NB4 (cell line): ENCODE measurements around the gene THEMIS.

Experiments
- CTCF ChIP-seq: IDR thresholded peaks from one replicate; pipeline ENCODE4 v1.5.1; 2012; ENCODE audit warnings: low read depth, low read length
- MAX ChIP-seq: IDR thresholded peaks from 2 replicates; pipeline ENCODE4 v1.6.1; 2011; ENCODE audit warnings: low read depth, low read length
- MYC ChIP-seq: IDR thresholded peaks from 2 replicates; pipeline ENCODE4 v1.6.1; 2011; ENCODE audit warnings: low read depth, low read length
- POLR2A ChIP-seq: IDR thresholded peaks from 2 replicates; pipeline ENCODE4 v1.6.1; 2011; ENCODE audit warnings: mild to moderate bottlenecking; ENCODE audit not compliant: insufficient read length; ENCODE audit errors: extremely low read depth

- TF ChIP-seq CTCF = no peak
- no peak for TF ChIP-seq POLR2A
- no peak for TF ChIP-seq MAX
- TF ChIP-seq MYC = no peak
Measured at GRCh38 chr6:127761084-127761483, 139.8 kb downstream of the THEMIS start.
